ENCODE results near the gene ZBTB16.

The ZBTB16 gene

GRCh38 chr11:114270531-114271270, 211.2 kb downstream of the ZBTB16 start:
- DNase-seq = no peak

GRCh38 chr11:114271316-114271715, 211.8 kb downstream of the ZBTB16 start:
- no peak for DNase-seq

GRCh38 chr11:114272311-114272710, 212.8 kb downstream of the ZBTB16 start:
- no peak for DNase-seq

GRCh38 chr11:114273071-114273470, 213.6 kb downstream of the ZBTB16 start:
- no peak for DNase-seq

- DNase-seq = no peak
Measured at GRCh38 chr11:114273890-114274635, 214.6 kb downstream of the ZBTB16 start.

- no peak for DNase-seq
Measured at GRCh38 chr11:114274637-114275036, 215.1 kb downstream of the ZBTB16 start.

GRCh38 chr11:114275280-114275679, 215.8 kb downstream of the ZBTB16 start:
- DNase-seq = no peak

- no peak for DNase-seq
Measured at GRCh38 chr11:114276077-114276476, 216.6 kb downstream of the ZBTB16 start.

- DNase-seq = no peak
Measured at GRCh38 chr11:114277637-114278341, 218.3 kb downstream of the ZBTB16 start.

GRCh38 chr11:114278342-114279065, 219.0 kb downstream of the ZBTB16 start:
- DNase-seq = no peak

GRCh38 chr11:114279792-114280546, 220.5 kb downstream of the ZBTB16 start:
- DNase-seq = no peak

- no peak for DNase-seq
Measured at GRCh38 chr11:114280696-114281095, 221.2 kb downstream of the ZBTB16 start.

- no peak for DNase-seq
Measured at GRCh38 chr11:114281388-114281956, 222.0 kb downstream of the ZBTB16 start.

- no peak for DNase-seq
Measured at GRCh38 chr11:114282488-114282887, 223.0 kb downstream of the ZBTB16 start.

- DNase-seq = no peak
Measured at GRCh38 chr11:114283422-114283821, 223.9 kb downstream of the ZBTB16 start.

GRCh38 chr11:114284021-114284420, 224.5 kb downstream of the ZBTB16 start:
- no peak for DNase-seq

- DNase-seq = no peak
Measured at GRCh38 chr11:114284914-114285313, 225.4 kb downstream of the ZBTB16 start.

GRCh38 chr11:114285599-114285998, 226.1 kb downstream of the ZBTB16 start:
- DNase-seq = no peak

GRCh38 chr11:114286229-114286628, 226.7 kb downstream of the ZBTB16 start:
- DNase-seq = no peak

GRCh38 chr11:114287154-114287553, 227.6 kb downstream of the ZBTB16 start:
- DNase-seq = no peak

- DNase-seq = no peak
Measured at GRCh38 chr11:114288136-114288535, 228.6 kb downstream of the ZBTB16 start.

GRCh38 chr11:114289779-114290178, 230.3 kb downstream of the ZBTB16 start:
- no peak for DNase-seq

Data from stimulated activated CD4-positive, alpha-beta T cell treated with anti-CD3 and anti-CD28 coated beads, Interleukin-4, amount 100 ng/mL, for 1 hour (primary cell).